HUES64 (cell line): ENCODE results near the gene BRSK2.

Experiments used
- H3K27ac ChIP-seq: 2 replicates; pipeline ENCODE4 v1.7.0; 2013; ENCODE audit warnings: low read depth, low read length, inconsistent platforms
- H3K27me3 ChIP-seq: 2 replicates; pipeline ENCODE4 v1.6.1; 2013; ENCODE audit warnings: mild to moderate bottlenecking, low read length; ENCODE audit not compliant: insufficient read depth
- H3K36me3 ChIP-seq: 2 replicates; pipeline ENCODE4 v1.6.1; 2013; ENCODE audit warnings: mild to moderate bottlenecking, low read length; ENCODE audit not compliant: insufficient read depth
- H3K4me1 ChIP-seq: 2 replicates; pipeline ENCODE4 v1.6.1; 2013; ENCODE audit warnings: mild to moderate bottlenecking, low read length, moderate library complexity; ENCODE audit not compliant: insufficient read depth
- H3K4me3 ChIP-seq: 2 replicates; pipeline ENCODE4 v1.5.1; 2013; ENCODE audit warnings: mild to moderate bottlenecking, low read length, moderate library complexity
- H3K9ac ChIP-seq: 2 replicates; pipeline ENCODE4 v1.6.1; 2013; ENCODE audit warnings: mild to moderate bottlenecking, low read depth, low read length
- H3K9me3 ChIP-seq: 2 replicates; pipeline ENCODE4 v1.6.1; 2013; ENCODE audit warnings: low read depth, low read length; ENCODE audit not compliant: insufficient read depth
- WGBS: fragments of 150-250, 120-280 bp; methylation state at CpG from one replicate; pipeline ENCODE4 v1.1.7; 2013; ENCODE audit warnings: missing lambda C conversion rate; 5-methylcytosine and 5-hydroxymethylcytosine counted together

Gene BRSK2

DNA sequence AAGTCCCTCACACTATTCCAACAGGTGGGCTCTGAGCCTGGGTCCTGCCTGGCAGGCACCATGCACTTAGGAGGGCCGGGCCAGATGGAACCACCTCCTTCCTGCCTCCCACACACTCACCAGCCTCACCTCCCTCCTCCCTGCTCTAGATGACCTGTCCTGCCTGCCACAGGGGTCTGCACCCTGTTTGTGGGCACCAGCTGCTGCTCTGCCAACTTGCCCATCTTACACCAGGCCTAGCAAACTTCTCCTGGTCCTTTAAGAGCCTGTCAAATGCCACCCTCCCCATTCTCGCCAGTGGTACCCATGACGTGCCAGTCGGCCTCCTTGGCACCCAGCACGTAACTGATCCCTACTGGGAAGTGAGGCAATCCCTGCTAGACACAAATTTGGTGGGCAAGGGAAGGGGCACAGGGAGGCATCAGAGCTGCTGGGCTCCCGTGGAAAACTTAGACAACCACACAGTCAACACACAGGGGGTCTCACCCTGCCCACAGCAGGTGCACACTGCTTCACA, 93.8 kb downstream of the BRSK2 start:
- H3K4me1 ChIP-seq: no peaks in the 10 kb centered on the region
- H3K9me3 ChIP-seq: no peaks in the 10 kb centered on the region
- H3K36me3 ChIP-seq: peaks cover 7% of the 10 kb centered on the region
- no peak overlapping the region for H3K27ac ChIP-seq
- no peak overlapping the region for H3K9ac ChIP-seq
- H3K27me3 ChIP-seq: no peaks in the 10 kb centered on the region
- H3K4me3 ChIP-seq: no peak overlapping the region
- WGBS: 96% methylated on average over 6 of the region's 6 CpGs

DNA sequence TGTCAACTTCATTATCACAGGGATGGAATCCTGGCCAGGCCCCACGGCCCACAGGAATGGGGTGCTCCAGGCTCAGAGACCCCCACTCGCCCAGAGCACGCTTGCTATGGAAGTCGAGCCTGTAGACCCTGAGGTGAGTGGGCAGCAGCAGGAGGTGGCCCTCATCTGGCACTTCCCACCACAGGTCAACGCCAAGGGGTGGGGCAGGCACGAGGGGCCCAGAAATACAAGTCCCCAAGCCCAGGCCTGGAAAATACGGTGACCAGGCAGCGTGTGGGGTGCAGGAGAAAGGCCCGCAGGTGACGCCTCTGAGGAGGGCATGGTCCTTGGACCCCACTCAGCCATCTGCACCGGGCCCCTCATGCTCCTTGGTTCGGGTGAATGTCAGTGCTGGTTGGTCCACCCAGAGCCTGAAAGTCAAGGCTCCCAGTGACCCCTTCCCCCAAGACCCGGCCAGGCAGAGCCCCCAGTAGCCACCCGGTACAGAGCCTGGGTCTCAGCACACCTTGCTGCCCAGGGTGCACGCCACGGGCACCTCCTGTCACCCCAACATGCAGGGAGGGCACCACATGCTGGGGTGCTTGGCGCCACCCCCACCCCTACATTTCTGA, 94.4 kb downstream of the BRSK2 start:
- 95% methylated on average over 16 of the region's 17 CpGs for WGBS
- H3K9ac ChIP-seq: no peak overlapping the region

GRCh38 chr11:1484695-1485503, 95.2 kb downstream of the BRSK2 start:
- Histone ChIP-seq H3K9me3 (no peaks in the 10 kb centered on the region), H3K4me1 (no peaks in the 10 kb centered on the region), H3K4me3 (no peak overlapping the region), H3K9ac (no peak overlapping the region), H3K27me3 (no peaks in the 10 kb centered on the region), H3K27ac (no peak overlapping the region), H3K36me3 (peaks cover 4% of the 10 kb centered on the region)
- WGBS: 91% methylated on average over 20 of the region's 20 CpGs

More for the DNA sequence above, 94.4 kb downstream of the BRSK2 start:
- Histone ChIP-seq H3K4me3 (no peak overlapping the region), H3K4me1 (no peaks in the 10 kb centered on the region), H3K9me3 (no peaks in the 10 kb centered on the region), H3K36me3 (peaks cover 7% of the 10 kb centered on the region), H3K27me3 (no peaks in the 10 kb centered on the region), H3K27ac (no peak overlapping the region)

- H3K27me3 ChIP-seq: no peaks in the 10 kb centered on the region
- WGBS: 94% methylated on average over 17 of the region's 17 CpGs
These were observed 95.8 kb downstream of the BRSK2 start for GRCh38 chr11:1485504-1485885.

DNA sequence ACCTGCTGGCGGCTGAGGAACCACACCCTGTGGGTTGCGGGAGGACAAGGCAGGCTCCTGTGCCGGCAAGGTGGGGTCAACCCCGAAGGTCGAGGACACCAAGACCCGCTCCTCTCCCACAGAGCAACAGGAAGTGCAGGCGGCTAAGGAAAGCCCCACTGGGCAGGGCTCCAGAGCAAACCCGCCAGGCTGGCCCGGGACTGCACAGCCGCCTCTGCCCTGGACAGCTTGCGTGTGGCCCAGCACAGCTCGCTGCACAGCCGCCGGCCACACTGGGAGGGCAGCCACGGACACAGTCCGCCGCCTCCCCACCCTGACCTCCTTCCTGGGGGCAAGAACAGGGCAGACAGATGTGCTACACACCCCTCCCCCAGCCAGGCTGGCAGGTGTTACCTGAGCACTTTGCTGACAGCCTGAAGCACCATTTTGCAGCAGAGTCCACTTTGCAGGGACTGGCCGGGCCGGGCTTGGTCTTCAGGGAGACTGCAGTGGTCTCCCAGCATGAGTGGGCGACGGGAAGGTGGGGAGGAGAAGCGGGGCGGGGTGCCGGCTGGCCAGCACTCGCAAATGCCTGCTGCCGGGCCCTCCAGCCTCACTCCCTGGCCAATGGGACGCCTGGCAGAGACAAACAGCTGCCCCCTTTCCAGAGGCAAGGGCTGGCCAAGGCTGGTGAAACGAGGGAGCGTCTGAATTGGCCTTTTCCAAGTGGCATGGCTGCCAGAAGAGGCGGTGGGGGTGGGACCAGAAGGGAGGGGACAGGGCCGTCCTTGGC, 96.5 kb downstream of the BRSK2 start, which contains the start of gene MOB2:
TSS of gene MOB2 (minus strand) at position 726 of the 772 bp plus-strand sequence. CDS start at position 503, 223 bp downstream.
- no peaks in the 10 kb centered on the region for H3K36me3 ChIP-seq
- H3K4me1 ChIP-seq: no peaks in the 10 kb centered on the region
- H3K9me3 ChIP-seq: no peaks in the 10 kb centered on the region
- 87% methylated on average over 31 of the region's 31 CpGs for WGBS
- H3K9ac ChIP-seq: no peak within 1 kb of the TSS
- H3K27me3 ChIP-seq: no peaks in the 10 kb centered on the region
- H3K27ac ChIP-seq: no peak within 1 kb of the TSS
- H3K4me3 ChIP-seq: no peak within 1 kb of the TSS

More at GRCh38 chr11:1485504-1485885, 95.8 kb downstream of the BRSK2 start:
- no peak overlapping the region for H3K4me3 ChIP-seq
- H3K36me3 ChIP-seq: no peaks in the 10 kb centered on the region
- H3K9ac ChIP-seq: no peak overlapping the region
- no peak overlapping the region for H3K27ac ChIP-seq
- no peaks in the 10 kb centered on the region for H3K4me1 ChIP-seq
- no peaks in the 10 kb centered on the region for H3K9me3 ChIP-seq

DNA sequence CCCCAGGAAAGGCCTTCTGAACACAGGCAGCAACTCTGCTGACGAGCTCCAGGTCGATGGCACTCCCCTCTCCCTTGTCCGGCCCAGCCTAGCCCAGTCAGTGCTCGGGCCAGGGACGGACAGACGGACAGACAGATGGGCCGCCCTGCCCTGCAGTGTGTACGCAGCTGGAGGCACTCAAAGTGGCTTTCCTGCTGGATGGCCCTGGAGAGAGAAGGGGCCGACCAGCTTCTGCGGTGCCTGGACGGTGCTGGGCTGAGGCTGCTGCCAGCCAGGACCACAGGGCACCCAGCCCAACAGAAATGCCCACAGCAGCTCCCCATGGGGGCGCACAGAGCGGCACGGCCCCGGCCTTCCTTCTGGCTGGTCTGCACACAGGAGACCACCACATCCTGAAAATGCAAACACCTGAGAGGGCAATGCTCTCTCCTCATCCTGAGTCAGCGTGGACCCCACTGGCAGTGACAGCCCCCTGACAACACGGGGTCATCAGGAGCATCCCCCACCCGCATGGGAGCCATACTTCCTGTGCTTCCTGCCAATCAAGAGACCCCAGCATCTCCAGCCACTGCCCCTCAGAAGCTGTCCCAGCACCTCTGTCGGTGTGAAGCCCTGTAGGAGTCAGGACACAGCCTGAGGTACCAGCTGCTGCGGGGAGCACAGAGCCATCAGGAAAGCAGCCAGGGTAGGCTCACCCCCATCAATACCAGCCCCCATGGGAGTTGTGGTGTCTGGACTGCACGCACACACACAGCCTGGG, 97.5 kb downstream of the BRSK2 start:
- Histone ChIP-seq H3K36me3 (no peaks in the 10 kb centered on the region), H3K4me3 (no peak overlapping the region), H3K4me1 (no peaks in the 10 kb centered on the region), H3K9me3 (no peaks in the 10 kb centered on the region), H3K27me3 (no peaks in the 10 kb centered on the region), H3K27ac (no peak overlapping the region), H3K9ac (no peak overlapping the region)
- WGBS: 89% methylated on average over 21 of the region's 21 CpGs

DNA sequence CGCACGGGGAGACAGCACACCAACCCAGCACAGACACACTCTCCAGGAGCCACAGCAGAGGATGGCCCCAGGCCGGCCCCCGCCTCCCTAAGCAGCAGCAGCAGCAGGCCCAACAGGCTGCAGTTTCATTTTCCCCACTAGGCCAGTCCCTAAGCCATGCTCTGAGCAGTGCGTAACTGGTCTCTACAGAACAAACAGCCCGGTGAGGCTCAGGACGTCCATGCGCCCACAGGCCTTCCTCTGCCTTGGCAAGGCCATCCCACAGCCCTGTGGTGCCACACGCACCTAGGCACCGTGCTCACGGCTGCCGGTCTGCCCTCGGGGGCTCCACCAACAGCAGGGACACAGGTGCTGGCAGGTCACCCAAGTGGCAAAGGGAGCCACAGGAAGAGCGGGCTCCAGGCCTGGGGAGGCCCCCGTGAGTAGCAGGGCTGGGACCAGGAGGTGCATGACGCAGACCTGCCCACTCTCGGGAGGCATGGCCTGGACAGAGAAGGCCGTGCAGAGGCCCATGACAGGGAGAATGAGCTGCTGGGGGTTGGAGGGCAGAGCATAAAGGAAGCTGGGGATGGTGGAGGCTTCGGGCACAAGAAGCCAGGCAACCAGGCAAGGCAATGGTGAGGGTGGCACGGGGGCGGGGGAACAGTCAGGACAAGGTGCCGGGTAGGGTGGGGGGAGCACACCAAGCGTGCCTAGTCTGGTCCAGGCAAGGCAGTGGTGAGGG, 98.3 kb downstream of the BRSK2 start:
- Histone ChIP-seq H3K4me3 (no peak overlapping the region), H3K9ac (no peak overlapping the region), H3K36me3 (no peaks in the 10 kb centered on the region), H3K27me3 (no peaks in the 10 kb centered on the region), H3K9me3 (no peaks in the 10 kb centered on the region), H3K27ac (no peak overlapping the region), H3K4me1 (no peaks in the 10 kb centered on the region)
- WGBS: 92% methylated on average over 23 of the region's 23 CpGs

DNA sequence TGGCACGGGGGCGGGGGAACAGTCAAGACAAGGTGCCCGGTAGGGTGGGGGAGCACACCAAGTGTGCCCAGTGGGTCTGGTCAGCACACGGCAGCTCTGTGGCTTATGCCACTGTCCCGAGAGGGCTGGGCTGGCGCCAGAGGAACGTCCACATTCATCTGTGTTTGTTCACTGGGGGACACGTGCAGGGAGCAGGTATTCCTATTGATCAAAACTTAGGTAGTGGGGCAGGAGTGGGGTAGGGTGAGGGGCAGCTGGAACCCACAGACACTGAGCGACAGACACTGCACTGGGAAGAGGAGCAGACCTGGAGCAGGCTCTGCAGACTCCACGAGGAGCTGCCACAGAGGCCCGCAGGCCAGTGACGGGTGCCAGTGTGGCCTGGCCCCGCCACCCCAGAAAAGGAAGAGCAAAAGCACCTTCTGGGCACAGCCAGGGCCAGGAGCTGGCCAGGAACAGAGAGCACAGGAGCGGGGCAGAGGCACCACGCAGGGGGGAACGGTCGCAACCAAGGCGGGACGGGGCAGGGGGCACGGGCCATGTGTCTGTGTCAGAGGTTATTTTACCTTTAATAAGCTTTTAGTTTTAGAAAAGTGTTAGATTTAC, 98.9 kb downstream of the BRSK2 start:
- no peaks in the 10 kb centered on the region for H3K36me3 ChIP-seq
- no peak overlapping the region for H3K4me3 ChIP-seq
- no peak overlapping the region for H3K9ac ChIP-seq
- 92% methylated on average over 19 of the region's 20 CpGs for WGBS
- no peak overlapping the region for H3K27ac ChIP-seq
- H3K27me3 ChIP-seq: no peaks in the 10 kb centered on the region
- H3K9me3 ChIP-seq: no peaks in the 10 kb centered on the region
- H3K4me1 ChIP-seq: no peaks in the 10 kb centered on the region

GRCh38 chr11:1490651-1491050, 100.9 kb downstream of the BRSK2 start:
- Histone ChIP-seq H3K36me3 (no peaks in the 10 kb centered on the region), H3K4me3 (no peak overlapping the region), H3K9ac (no peak overlapping the region), H3K27ac (no peak overlapping the region), H3K9me3 (0 out of 2 replicates have a peak, but pooled peaks cover 2% of the 10 kb centered on the region), H3K27me3 (no peaks in the 10 kb centered on the region), H3K4me1 (no peaks in the 10 kb centered on the region)
- WGBS: 79% methylated on average over 7 of the region's 7 CpGs

DNA sequence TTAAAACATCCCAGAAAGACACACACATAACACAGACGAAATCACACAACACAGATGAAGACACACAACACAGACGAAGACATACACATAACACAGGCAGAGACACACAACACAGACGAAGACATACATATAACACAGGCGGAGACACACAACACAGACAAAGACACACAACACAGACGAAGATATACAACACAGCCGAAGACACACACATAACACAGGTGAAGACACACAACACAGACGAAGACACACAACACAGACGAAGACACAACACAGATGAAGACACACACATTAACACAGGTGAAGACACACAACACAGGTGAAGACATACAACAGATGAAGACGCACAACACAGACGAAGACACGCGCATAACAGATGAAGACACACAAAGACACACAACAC, 101.6 kb downstream of the BRSK2 start:
- no peak overlapping the region for H3K27ac ChIP-seq
- H3K4me1 ChIP-seq: no peaks in the 10 kb centered on the region
- H3K4me3 ChIP-seq: no peak overlapping the region
- no peak overlapping the region for H3K9ac ChIP-seq
- H3K9me3 ChIP-seq: 0 out of 2 replicates have a peak, but pooled peaks cover 6% of the 10 kb centered on the region
- no peaks in the 10 kb centered on the region for H3K27me3 ChIP-seq
- WGBS: 83% methylated on average over 12 of the region's 12 CpGs
- no peaks in the 10 kb centered on the region for H3K36me3 ChIP-seq
